H7 (cell line): ENCODE measurements around the gene WNT2. TPM values are rescaled to one million over a fixed set of nuclear protein-coding genes. Genes with fewer than 3 reads are reported as not detected.
"Not testable (repeated sequence)": the region's sequence is repeated elsewhere in the genome, so short reads cannot be mapped to it uniquely, and the experiment has no call there.

ENCODE experiments used
- DNase-seq: peaks from one replicate; pipeline ENCODE4 v3.0.0; 2012
- H3K27me3 ChIP-seq: 2 replicates; pipeline ENCODE4 v1.6.0; 2011; ENCODE audit warnings: mild to moderate bottlenecking, low read length; ENCODE audit not compliant: control insufficient read depth, insufficient read depth
- H3K36me3 ChIP-seq: replicated peaks from 2 replicates; pipeline ENCODE4 v1.5.1; 2011; ENCODE audit warnings: low read length; ENCODE audit not compliant: control insufficient read depth, insufficient read depth
- H3K4me3 ChIP-seq: 2 replicates; pipeline ENCODE4 v1.5.1; 2011; ENCODE audit warnings: low read depth, mild to moderate bottlenecking, control low read depth, low read length, moderate library complexity; ENCODE audit not compliant: insufficient read depth
- total RNA-seq: library from RNA; depleted of rRNA; stranded (reverse); fragments of >200 nt; shearing (Covaris generic); gene quantifications from 2 replicates; pipeline ENCODE4 v1.2.3, GENCODE V29; 2014

The WNT2 gene
- total RNA-seq, 1 experiment from 2014 or later: not detected

DNA sequence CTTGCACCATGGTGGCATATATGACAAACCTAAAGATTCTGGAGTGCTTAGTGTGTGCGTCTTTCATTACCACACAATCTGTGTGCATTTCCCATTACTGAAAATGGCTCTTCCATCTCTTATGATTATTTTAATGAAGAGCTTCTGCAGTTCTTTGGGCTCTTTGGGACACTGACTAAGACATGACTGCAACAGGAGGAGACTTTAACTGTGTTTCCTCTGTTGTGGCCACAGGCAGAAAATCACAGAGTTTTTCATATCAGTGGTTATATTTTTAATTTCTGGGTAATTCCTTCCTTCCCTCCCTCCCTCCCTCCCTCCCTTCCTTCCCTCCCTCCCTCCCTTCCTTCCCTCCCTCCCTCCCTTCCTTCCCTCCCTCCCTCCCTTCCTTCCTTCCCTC, 58.1 kb downstream of the WNT2 start:
- Histone ChIP-seq H3K27me3 (no peaks in the 10 kb centered on the region), H3K4me3 (no peak overlapping the region), H3K36me3 (no peaks in the 10 kb centered on the region)
- DNase-seq: no peak

DNA sequence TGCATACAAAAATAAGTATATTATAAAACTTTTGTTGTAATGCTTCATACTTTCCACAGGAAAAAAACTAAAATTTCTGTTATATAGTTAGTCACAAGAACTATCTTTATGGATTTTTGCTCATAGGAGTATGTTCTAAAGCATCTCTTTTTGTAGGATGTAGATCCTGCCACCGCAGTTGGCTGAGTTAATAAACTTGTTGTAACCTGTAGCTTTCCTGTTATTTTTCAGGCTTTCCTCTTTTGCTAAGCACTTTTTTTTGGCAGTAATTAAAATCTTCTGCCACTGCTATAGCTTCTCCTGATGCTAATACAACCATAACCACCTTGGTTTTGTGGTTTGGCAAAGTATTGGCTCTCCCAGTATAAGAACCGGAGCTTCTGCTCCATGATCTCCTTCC, 60.3 kb downstream of the WNT2 start:
- no peaks in the 10 kb centered on the region for H3K36me3 ChIP-seq
- no peak for DNase-seq
- no peaks in the 10 kb centered on the region for H3K27me3 ChIP-seq
- no peak overlapping the region for H3K4me3 ChIP-seq

DNA sequence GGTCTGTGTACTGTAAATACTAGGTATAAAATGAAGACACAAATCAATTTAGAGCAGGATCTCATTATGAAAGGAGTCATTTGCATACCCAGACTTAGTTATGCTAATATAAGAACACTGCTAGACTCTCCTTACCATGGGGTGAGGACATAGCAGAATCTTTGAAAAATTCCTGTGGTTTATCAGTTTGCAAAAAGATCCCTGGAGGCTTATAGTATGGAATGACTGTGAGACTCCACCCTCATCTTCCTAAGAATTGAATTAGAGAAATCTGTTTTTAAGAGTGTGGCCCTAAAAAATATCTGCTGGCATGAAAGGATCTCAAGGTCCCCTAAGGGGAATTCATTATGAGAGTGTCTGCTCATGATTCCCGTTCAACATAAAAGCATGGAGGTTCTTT, 63.2 kb downstream of the WNT2 start:
- Histone ChIP-seq H3K27me3 (no peaks in the 10 kb centered on the region), H3K36me3 (no peaks in the 10 kb centered on the region), H3K4me3 (no peak overlapping the region)
- no peak for DNase-seq

DNA sequence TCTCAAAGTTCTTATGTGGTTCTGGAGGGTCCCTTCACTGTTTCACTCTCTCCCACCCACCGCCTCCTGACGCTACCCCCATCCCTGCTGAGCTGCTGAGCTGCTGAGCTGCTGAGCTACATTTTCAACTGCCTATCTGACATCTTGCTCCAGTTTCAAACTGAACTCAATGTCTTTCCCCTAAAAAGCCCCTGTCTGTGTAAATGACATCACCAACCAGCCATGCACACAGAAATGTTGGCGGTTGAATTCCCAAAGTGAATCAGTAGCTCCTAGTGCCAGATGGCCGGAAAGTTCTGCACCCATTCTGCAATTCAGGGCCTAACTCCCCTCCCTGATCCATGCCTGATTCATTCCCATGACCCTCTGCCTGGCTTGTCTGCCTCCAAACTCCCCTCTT, 71.2 kb downstream of the WNT2 start:
- no peak for DNase-seq
- H3K36me3 ChIP-seq: no peaks in the 10 kb centered on the region
- no peaks in the 10 kb centered on the region for H3K27me3 ChIP-seq
- no peak overlapping the region for H3K4me3 ChIP-seq

DNA sequence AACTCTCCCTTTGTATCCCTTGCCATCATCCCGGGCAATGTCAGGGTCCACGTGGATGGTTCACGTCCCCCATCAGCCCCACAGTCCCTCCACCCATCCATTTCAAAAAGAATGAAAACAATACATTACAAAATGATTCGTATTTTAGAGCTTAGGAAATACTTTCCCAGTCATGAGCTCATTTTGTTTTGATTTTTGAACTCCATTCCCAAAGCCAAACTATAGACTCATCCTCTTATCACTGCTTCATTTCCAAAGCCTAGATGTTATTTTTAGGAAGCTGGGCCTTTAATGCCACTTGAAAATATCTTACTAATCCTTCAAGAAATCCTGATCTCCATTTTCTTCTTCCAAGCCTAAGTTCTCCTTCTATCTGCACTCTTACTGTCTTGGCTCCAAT, 72.1 kb downstream of the WNT2 start:
- no peaks in the 10 kb centered on the region for H3K36me3 ChIP-seq
- H3K27me3 ChIP-seq: no peaks in the 10 kb centered on the region
- H3K4me3 ChIP-seq: no peak overlapping the region
- DNase-seq: no peak

DNA sequence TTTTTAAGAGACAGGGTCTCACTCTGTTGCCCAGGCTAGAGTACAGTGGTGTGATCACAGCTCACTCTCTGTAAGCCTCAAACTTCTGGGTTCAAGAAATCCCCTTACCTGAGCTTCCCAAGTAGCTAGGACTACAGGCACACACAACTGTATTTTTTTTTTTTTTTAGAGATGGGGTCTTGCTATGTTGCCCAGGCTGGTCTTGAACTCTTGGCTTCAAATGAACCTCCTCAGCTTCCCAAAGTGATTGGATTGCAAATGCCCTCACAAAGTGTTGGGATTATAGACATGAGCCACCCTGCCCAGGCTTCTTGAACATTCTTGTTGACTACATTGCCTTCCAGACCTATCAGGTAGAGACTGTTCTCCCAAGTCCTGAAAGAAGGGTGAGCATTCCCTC, 72.6 kb downstream of the WNT2 start:
- Histone ChIP-seq H3K36me3 (no peaks in the 10 kb centered on the region), H3K27me3 (no peaks in the 10 kb centered on the region), H3K4me3 (no peak overlapping the region)
- no peak for DNase-seq

DNA sequence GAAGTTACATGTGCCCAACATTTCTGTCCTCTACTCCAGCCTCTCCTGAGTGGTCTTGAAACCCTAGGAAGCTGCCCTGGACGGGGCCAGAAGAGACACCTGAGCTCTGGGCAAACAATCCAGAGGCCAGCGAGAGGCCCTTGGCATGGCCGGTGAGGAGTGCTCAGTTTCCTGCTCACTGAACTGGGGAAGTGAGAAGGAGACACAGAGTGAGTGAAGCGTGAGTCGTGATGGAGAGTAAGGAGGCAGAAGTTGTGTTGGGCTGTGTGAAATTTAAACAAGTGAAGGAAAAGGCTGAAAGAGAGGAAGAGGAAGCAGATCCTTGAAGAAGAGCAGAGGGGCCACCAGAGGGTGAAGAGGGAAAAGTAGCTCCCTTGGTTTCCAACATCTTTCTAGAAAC, 73.2 kb downstream of the WNT2 start:
- Histone ChIP-seq H3K27me3 (no peaks in the 10 kb centered on the region), H3K4me3 (no peak overlapping the region), H3K36me3 (no peaks in the 10 kb centered on the region)
- DNase-seq: no peak

DNA sequence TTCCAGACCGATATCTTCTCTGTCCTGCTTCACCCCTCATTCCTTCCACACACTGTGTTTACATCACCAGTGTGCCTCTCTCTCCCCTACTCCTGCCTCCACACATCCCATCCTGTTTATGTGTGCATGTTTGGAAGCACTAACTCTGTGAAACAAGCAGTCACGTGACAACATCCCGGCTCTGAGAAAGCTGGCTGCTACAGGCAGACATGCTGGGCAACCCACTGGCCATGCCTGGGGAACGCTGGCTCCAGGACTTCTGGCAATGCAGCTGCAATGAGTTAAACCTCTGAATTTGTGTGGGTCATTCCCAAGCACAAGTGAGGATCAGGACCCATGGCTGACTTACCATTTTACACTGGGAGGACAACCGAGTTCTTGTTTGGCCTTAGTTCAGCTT, 74.0 kb downstream of the WNT2 start:
- H3K4me3 ChIP-seq: no peak overlapping the region
- H3K27me3 ChIP-seq: no peaks in the 10 kb centered on the region
- H3K36me3 ChIP-seq: no peaks in the 10 kb centered on the region
- DNase-seq: no peak

DNA sequence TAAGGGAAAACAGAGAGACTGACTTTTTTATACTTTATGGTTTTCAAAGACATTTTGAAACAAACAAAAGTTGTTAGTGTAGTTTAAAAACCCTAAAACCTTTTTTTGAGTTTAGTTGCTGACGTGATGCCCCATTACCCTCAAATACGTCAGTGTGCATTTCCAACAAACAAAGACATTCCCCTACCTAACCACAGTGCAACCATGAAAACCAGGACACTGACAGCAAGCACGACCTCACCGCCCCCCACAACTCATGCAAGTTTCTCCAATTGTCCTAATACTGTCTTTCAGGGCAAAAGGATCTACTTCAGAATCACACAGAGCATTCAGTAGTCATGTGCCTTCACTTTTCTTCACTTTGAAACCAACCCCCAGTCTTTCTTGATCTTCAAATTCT, 75.0 kb downstream of the WNT2 start:
- Histone ChIP-seq H3K36me3 (no peaks in the 10 kb centered on the region), H3K27me3 (no peaks in the 10 kb centered on the region), H3K4me3 (no peak overlapping the region)
- DNase-seq: no peak

DNA sequence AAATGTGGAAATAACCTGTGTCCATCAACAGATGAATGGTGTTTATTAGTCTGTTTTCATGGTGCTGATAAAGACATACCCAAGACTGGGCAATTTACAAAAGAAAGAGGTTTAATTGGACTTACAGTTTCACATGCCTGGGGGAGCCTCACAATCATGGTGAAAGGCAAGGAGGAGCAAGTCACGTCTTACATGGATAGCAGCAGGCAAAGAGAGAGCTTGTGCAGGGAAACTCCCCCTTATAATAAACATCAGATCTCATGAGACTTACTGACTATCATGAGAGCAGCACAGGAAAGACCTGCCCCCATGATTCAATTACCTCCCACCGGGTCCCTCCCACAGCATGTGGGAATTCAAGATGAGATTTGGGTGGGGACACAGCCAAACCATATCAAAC, 77.2 kb downstream of the WNT2 start:
- DNase-seq, H3K4me3 ChIP-seq, H3K36me3 ChIP-seq, H3K27me3 ChIP-seq: not testable (repeated sequence)

DNA sequence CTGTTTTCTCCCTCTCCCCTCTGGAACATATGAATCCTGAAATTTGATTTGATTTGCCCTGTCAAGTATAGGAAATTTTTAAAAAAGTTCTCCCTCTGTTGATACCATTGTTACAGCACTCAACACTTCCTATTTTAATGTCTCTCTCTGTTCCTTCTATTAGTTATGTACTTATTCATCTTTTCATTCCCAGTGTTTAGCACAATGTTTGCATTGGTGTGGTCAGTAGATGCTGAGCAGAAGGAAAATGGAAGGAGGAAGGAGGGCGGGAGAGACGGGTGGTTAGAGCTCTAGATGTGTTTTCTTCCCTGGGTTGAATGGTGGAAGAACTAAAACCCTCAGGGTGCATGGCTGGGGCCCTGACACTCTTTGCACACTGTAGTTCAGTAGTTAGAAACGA, 79.5 kb downstream of the WNT2 start:
- Histone ChIP-seq H3K4me3 (no peak overlapping the region), H3K27me3 (no peaks in the 10 kb centered on the region), H3K36me3 (no peaks in the 10 kb centered on the region)
- no peak for DNase-seq

DNA sequence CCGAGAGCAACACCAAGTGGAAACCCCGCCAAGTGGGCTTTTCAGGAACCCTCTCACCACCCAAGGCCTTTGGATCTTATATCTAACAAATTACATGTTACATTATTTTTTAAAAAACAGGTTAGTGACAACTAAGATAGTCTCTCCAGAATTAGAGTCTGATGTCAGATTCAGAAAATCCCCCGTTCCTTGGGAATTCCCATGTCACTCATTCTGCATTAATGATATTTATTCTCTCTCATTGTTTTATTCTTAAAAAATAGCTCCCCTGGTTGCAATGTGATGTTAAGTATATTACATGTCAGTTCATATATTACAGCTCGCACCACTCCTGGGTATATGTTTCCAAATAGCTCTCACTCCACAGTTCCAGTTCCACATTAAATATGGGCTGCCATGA, 81.8 kb downstream of the WNT2 start:
- no peak for DNase-seq
- Histone ChIP-seq H3K27me3 (no peaks in the 10 kb centered on the region), H3K4me3 (no peak overlapping the region), H3K36me3 (no peaks in the 10 kb centered on the region)

DNA sequence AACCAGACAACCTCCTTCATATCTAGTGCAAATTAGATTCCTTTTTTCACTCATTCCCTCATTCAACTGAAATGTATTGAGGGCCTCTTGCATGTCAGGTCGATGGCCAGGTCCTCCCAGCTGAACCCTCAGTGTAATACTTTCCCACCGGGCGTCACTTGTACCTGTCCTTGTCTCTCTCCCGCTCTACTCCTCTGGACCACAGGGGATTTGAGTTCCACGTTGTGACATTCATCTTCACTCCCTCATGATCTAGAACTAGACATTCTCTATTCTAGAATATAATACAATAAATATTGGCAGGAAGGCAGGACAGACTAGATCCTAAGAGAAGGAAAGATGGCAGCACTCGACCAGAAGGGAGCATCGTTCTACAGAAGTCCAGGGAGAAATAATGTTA, 83.9 kb downstream of the WNT2 start:
- H3K4me3 ChIP-seq: no peak overlapping the region
- no peaks in the 10 kb centered on the region for H3K36me3 ChIP-seq
- H3K27me3 ChIP-seq: no peaks in the 10 kb centered on the region
- DNase-seq: no peak

DNA sequence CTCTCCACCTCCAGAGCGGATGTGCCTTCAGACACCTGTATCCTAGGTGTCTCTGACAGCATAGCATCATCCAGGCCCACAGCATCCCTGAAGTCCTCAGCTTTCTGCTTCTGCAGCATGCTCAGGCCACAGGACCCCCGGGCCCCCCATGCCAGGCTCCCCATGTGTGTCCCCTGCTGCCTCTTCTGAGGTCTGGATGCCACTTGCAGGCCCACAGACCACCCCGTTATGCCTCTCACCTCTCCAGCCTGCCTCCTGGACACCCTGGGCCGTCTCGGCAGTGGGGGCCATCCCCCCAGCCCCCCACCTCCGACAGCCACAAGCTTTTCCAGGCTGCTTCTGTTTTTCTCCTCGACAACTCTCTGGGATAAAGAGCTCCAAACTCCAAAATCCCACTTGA, 84.4 kb downstream of the WNT2 start:
- no peak overlapping the region for H3K4me3 ChIP-seq
- no peak for DNase-seq
- H3K27me3 ChIP-seq: no peaks in the 10 kb centered on the region
- H3K36me3 ChIP-seq: no peaks in the 10 kb centered on the region

DNA sequence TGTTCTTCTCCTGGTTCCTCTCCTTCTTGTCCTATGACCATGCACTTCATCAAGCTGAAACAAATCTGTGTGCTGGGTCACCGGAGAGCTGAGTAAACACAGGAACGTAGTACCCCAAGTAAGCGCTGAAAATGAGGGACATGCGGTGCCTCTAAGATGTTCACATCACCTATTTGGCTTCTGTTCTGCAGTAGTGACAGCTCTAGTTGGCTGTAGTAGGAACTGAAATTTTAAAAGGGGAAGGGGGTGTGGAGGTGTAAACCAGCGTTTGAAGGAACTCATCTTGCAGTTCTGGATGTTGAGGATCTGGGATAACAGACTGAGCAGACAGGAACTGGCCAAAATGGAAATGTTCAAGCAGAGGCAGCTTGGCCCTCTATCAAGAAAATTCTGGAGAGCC, 85.2 kb downstream of the WNT2 start:
- Histone ChIP-seq H3K4me3 (no peak overlapping the region), H3K36me3 (no peaks in the 10 kb centered on the region), H3K27me3 (no peaks in the 10 kb centered on the region)
- DNase-seq: no peak

DNA sequence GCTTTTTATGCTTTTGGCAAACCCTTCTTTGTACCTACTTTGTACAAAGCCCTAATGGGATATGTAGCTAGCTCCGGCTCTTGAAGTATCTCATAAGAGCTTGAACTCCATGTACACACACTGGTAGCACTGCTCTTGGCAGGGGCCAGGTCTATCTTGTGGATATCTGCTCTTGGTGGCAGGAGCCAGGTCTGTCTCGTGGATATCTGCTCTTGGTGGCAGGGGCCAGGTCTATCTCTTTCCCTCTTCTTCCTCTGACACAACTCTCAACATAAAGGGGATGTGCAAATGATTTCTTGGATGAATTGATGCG, 91.9 kb downstream of the WNT2 start:
- no peak for DNase-seq
- Histone ChIP-seq H3K27me3 (no peaks in the 10 kb centered on the region), H3K4me3 (no peak overlapping the region), H3K36me3 (no peaks in the 10 kb centered on the region)
